Tibial nerve (tissue), 4 donors: ENCODE results near the gene ABR.
"Not testable (repeated sequence)": the region's sequence is repeated elsewhere in the genome, so short reads cannot be mapped to it uniquely, and the experiment has no call there.

Source experiments
- CTCF ChIP-seq, 5 experiments: fragments of 200-600 bp in 3 of 5; fragments of 450-650 bp in 2 of 5; sonication (generic) in 3 of 5; IDR thresholded peaks; one replicate each; pipeline ENCODE4 v1.5.1; 2016 to 2019; ENCODE audit warnings: antibody characterized with exemption in 5 of 5, mild to moderate bottlenecking in 3 of 5, moderate library complexity in 2 of 5
- EP300 ChIP-seq, 2 donors: sonication (generic); formaldehyde crosslinking; IDR thresholded peaks; one replicate each; pipeline ENCODE4 v1.6.1; 2017; ENCODE audit warnings: antibody characterized with exemption in 2 of 2, mild to moderate bottlenecking in 1 of 2
- POLR2A ChIP-seq, 2 donors: fragments of 450-650 bp; IDR thresholded peaks; one replicate each; pipeline ENCODE4 v1.6.1; 2017; ENCODE audit warnings: antibody characterized with exemption in 2 of 2, mild to moderate bottlenecking in 2 of 2, moderate library complexity in 2 of 2

DNA sequence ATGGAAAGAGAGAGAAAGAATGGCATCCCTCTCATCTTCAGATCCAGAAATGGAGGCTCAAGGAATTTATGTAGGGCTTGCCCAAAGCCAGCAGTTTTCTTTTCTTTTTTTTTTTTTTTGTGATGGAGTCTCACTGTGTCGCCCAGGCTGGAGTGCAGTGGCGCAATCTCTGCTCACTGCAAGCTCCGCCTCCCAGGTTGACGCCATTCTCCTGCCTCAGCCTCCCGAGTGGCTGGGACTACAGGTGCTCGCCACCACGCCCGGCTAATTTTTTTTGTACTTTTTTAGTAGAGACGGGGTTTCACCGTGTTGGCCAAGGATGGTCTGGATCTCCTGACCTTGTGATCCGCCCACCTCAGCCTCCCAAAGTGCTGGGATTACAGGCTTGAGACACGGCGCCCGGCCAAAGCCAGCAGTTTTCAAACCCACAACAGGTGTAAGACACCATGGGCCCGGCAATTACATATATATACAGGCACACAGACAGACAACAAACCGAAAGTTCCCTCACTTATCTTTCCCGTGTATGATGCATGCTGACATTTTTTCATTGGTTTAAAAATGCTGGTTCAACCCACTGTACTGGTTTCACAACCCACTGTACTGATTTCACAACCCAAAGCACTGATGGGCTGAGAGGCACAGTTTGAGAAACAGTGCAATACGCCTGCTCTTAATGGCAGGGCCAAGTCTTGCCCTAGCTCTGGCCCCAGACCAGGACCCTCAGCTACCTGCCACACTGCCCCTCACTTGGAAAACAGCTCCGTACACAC is 81.6 kb downstream of the ABR start:
- TF ChIP-seq CTCF, POLR2A (IDR thresholded peaks at IDR 0.05): not testable (repeated sequence)
- peak in 1 of 2 donors; percentile 66 for TF ChIP-seq EP300 (IDR thresholded peaks at IDR 0.05)
